Left renal cortex interstitium (tissue), 4 donors: ENCODE data around the gene NUDT8. TPM values are rescaled to one million over a fixed set of nuclear protein-coding genes. Genes with fewer than 3 reads are reported as not detected.
"Not testable (repeated sequence)": the region's sequence is repeated elsewhere in the genome, so short reads cannot be mapped to it uniquely, and the experiment has no call there.

ENCODE experiments used
- DNase-seq, 4 donors: peaks; one replicate each; pipeline ENCODE4 v3.0.0-alpha.2; 2013; ENCODE audit warnings: low read depth in 4 of 4, low spot score in 2 of 4, missing footprints in 1 of 4
- polyA plus RNA-seq, 4 donors: library from polyadenylated mRNA; unstranded; fragments of 120-200 nt; gene quantifications; one replicate each; pipeline ENCODE4 v1.2.1, GENCODE V29; 2013; ENCODE audit not compliant: insufficient read length in 4 of 4

NUDT8 gene
- polyA plus RNA-seq, 4 donors = 3.7 to 7.7 (median 6.6) TPM

- DNase-seq = peak; percentile 75 to 93 (median 90)
These were observed 648 bp upstream of the NUDT8 start for GRCh38 chr11:67630228-67630942.

GRCh38 chr11:67628710-67629385 lies 889 bp downstream of the NUDT8 start:
- no peak for DNase-seq

- DNase-seq = no peak
These were observed 1.7 kb downstream of the NUDT8 start for GRCh38 chr11:67627812-67628624.

- DNase-seq = no peak
These were observed 2.3 kb downstream of the NUDT8 start for GRCh38 chr11:67627441-67627811.

- no peak for DNase-seq
These were observed 2.8 kb downstream of the NUDT8 start for GRCh38 chr11:67626970-67627369.

- DNase-seq = not testable (repeated sequence)
These were observed 3.5 kb downstream of the NUDT8 start for GRCh38 chr11:67626131-67626833.

GRCh38 chr11:67623795-67624194 lies 5.9 kb downstream of the NUDT8 start:
- not testable (repeated sequence) for DNase-seq

- DNase-seq = not testable (repeated sequence)
These were observed 6.8 kb downstream of the NUDT8 start for GRCh38 chr11:67622905-67623304.

GRCh38 chr11:67621928-67622327 lies 7.8 kb downstream of the NUDT8 start:
- not testable (repeated sequence) for DNase-seq

- not testable (repeated sequence) for DNase-seq
These were observed 9.1 kb downstream of the NUDT8 start for GRCh38 chr11:67620621-67621020.

- DNase-seq = not testable (repeated sequence)
These were observed 9.8 kb downstream of the NUDT8 start for GRCh38 chr11:67619683-67620618.

- DNase-seq = not testable (repeated sequence)
These were observed 10.7 kb downstream of the NUDT8 start for GRCh38 chr11:67618901-67619659.

- DNase-seq = no peak
These were observed 12.3 kb downstream of the NUDT8 start for GRCh38 chr11:67617243-67617953.

- no peak for DNase-seq
These were observed 13.1 kb downstream of the NUDT8 start for GRCh38 chr11:67616431-67617242.

- DNase-seq = no peak
These were observed 13.9 kb downstream of the NUDT8 start for GRCh38 chr11:67615728-67616430.
